GM18507 (cell line): ENCODE results near the gene TMED6.
"Not testable (repeated sequence)": the region's sequence is repeated elsewhere in the genome, so short reads cannot be mapped to it uniquely, and the experiment has no call there.

Experiments
- DNase-seq: peaks from one replicate; pipeline ENCODE4 v3.0.0; 2011; ENCODE audit warnings: low read depth; ENCODE audit not compliant: insufficient read length; ENCODE audit errors: extremely low spot score
- FAIRE-seq: peaks from 2 replicates; lab custom pipeline; 2011; peaks lifted over from hg19 to GRCh38; lab: Jason Lieb, UNC

The TMED6 gene

GRCh38 chr16:69364088-69364487 lies 12.5 kb upstream of the TMED6 start:
- FAIRE-seq (no peak), DNase-seq (no peak)

GRCh38 chr16:69363281-69363717 lies 11.7 kb upstream of the TMED6 start:
- FAIRE-seq (no peak), DNase-seq (no peak)

GRCh38 chr16:69360070-69360469 lies 8.5 kb upstream of the TMED6 start:
- FAIRE-seq, DNase-seq: not testable (repeated sequence)

GRCh38 chr16:69350536-69351133 lies 951 bp downstream of the TMED6 start:
- DNase-seq (no peak), FAIRE-seq (no peak)

GRCh38 chr16:69349536-69349935 lies 2.0 kb downstream of the TMED6 start:
- FAIRE-seq = no peak
- DNase-seq = no peak

GRCh38 chr16:69348222-69348621 lies 3.4 kb downstream of the TMED6 start:
- DNase-seq (no peak), FAIRE-seq (no peak)

GRCh38 chr16:69346683-69347082 lies 4.9 kb downstream of the TMED6 start:
- DNase-seq = no peak

GRCh38 chr16:69345923-69346322 lies 5.7 kb downstream of the TMED6 start:
- DNase-seq (no peak), FAIRE-seq (peak; percentile 53)

More at GRCh38 chr16:69346683-69347082, 4.9 kb downstream of the TMED6 start:
- FAIRE-seq = no peak

GRCh38 chr16:69344171-69344570 lies 7.4 kb downstream of the TMED6 start:
- FAIRE-seq (no peak), DNase-seq (no peak)

GRCh38 chr16:69340095-69340644 lies 11.4 kb downstream of the TMED6 start:
- no peak for DNase-seq
- no peak for FAIRE-seq

GRCh38 chr16:69339289-69340094 lies 12.1 kb downstream of the TMED6 start, which contains the start of the genes COG8 and NIP7:
Gene COG8, minus strand, starts transcription at chr16:69339564. Its CDS starts 12 bp downstream, at chr16:69339552.
Gene NIP7, plus strand, starts transcription at chr16:69339772. Its CDS starts 58 bp downstream, at chr16:69339830.
- peak; percentile 82 for DNase-seq
- FAIRE-seq = peak; percentile 98

- DNase-seq (no peak), FAIRE-seq (no peak)
These were observed 12.9 kb downstream of the TMED6 start for GRCh38 chr16:69338557-69339288.

- FAIRE-seq (no peak), DNase-seq (no peak)
These were observed 16.9 kb downstream of the TMED6 start for GRCh38 chr16:69334696-69335095.

- DNase-seq (peak; percentile 87), FAIRE-seq (peak; percentile 87)
These were observed 21.1 kb downstream of the TMED6 start, which contains the start of gene PDF for GRCh38 chr16:69330286-69331109. Gene PDF, minus strand, starts transcription at chr16:69330588. Its CDS starts 18 bp downstream, at chr16:69330570.

GRCh38 chr16:69329369-69330285 lies 22.0 kb downstream of the TMED6 start:
- FAIRE-seq (no peak), DNase-seq (peak; percentile 30)

GRCh38 chr16:69328854-69329316 lies 22.7 kb downstream of the TMED6 start:
- DNase-seq = no peak
- FAIRE-seq = no peak

GRCh38 chr16:69327585-69328310 lies 23.8 kb downstream of the TMED6 start:
- DNase-seq (no peak), FAIRE-seq (no peak)
